ENCODE results near the gene RELN. TPM values are rescaled to one million over a fixed set of nuclear protein-coding genes. Genes with fewer than 3 reads are reported as not detected.

The RELN gene
- total and polyA plus RNA-seq, 8 donors, result 0.08 to 1.4 (median 0.64) TPM

GRCh38 chr7:104008107-104008506 lies 18.6 kb upstream of the RELN start:
- no peak for TF ChIP-seq CTCF (IDR thresholded peaks at IDR 0.05)
- intact Hi-C loops (cut with DNase I), result no loop called here
- Histone ChIP-seq H3K27ac (no peak overlapping the region), H3K4me3 (no peak overlapping the region), H3K4me1 (no peaks in the 10 kb centered on the region), H3K36me3 (no peaks in the 10 kb centered on the region), H3K9me3 (no peaks in the 10 kb centered on the region), H3K27me3 (no peaks in the 10 kb centered on the region)
- FAIRE-seq (no peak), ATAC-seq (no peak), DNase-seq (no peak)
- WGBS, 2 donors, result 87 to 89% methylated on average over 4 of the region's 4 CpGs

- no peak overlapping the region for H3K4me3 ChIP-seq
- no peak for TF ChIP-seq CTCF (IDR thresholded peaks at IDR 0.05)
- H3K27ac ChIP-seq, result no peak overlapping the region
- intact Hi-C loops (cut with DNase I), result no loop called here
- 53 to 65% methylated on average over 3 of the region's 3 CpGs for WGBS, 2 donors
- H3K4me1 ChIP-seq, result no peaks in the 10 kb centered on the region
- FAIRE-seq, result no peak
- H3K27me3 ChIP-seq, result no peaks in the 10 kb centered on the region
- no peaks in the 10 kb centered on the region for H3K36me3 ChIP-seq
- H3K9me3 ChIP-seq, result no peaks in the 10 kb centered on the region
- ATAC-seq, result no peak
- no peak for DNase-seq
These were observed 18.2 kb upstream of the RELN start for GRCh38 chr7:104007614-104008013.

- H3K27ac ChIP-seq, result no peak overlapping the region
- intact Hi-C loops (cut with DNase I), result no loop called here
- no peak for ATAC-seq
- TF ChIP-seq CTCF (IDR thresholded peaks at IDR 0.05), result no peak
- no peak for FAIRE-seq
- H3K36me3 ChIP-seq, result no peaks in the 10 kb centered on the region
- DNase-seq, result no peak
- no peaks in the 10 kb centered on the region for H3K9me3 ChIP-seq
- no peaks in the 10 kb centered on the region for H3K27me3 ChIP-seq
- no peak overlapping the region for H3K4me3 ChIP-seq
- 85 to 90% methylated on average over 4 of the region's 4 CpGs for WGBS, 2 donors
- H3K4me1 ChIP-seq, result no peaks in the 10 kb centered on the region
These were observed 15.7 kb upstream of the RELN start for GRCh38 chr7:104005197-104005596.

GRCh38 chr7:103996639-103997038 lies 7.2 kb upstream of the RELN start:
- DNase-seq (no peak), FAIRE-seq (no peak), ATAC-seq (no peak)
- no peak for TF ChIP-seq CTCF (IDR thresholded peaks at IDR 0.05)
- no peak overlapping the region for H3K27ac ChIP-seq
- no peaks in the 10 kb centered on the region for H3K4me1 ChIP-seq
- no peaks in the 10 kb centered on the region for H3K27me3 ChIP-seq
- no peaks in the 10 kb centered on the region for H3K9me3 ChIP-seq
- WGBS, 2 donors, result 26 to 27% methylated on average over 2 of the region's 2 CpGs
- no peak overlapping the region for H3K4me3 ChIP-seq
- intact Hi-C loops (cut with DNase I), result no loop called here
- no peaks in the 10 kb centered on the region for H3K36me3 ChIP-seq

GRCh38 chr7:103996017-103996551 lies 6.6 kb upstream of the RELN start:
- Histone ChIP-seq H3K4me3 (no peak overlapping the region), H3K27me3 (no peaks in the 10 kb centered on the region), H3K36me3 (no peaks in the 10 kb centered on the region), H3K4me1 (no peaks in the 10 kb centered on the region), H3K9me3 (no peaks in the 10 kb centered on the region), H3K27ac (no peak overlapping the region)
- DNase-seq (no peak), FAIRE-seq (no peak), ATAC-seq (no peak)
- TF ChIP-seq CTCF (IDR thresholded peaks at IDR 0.05), result no peak
- WGBS, 2 donors, result 70 to 72% methylated on average over 4 of the region's 4 CpGs
- intact Hi-C loops (cut with DNase I), result no loop called here

All from pancreas (tissue), 10 donors.